SK-N-SH (cell line): ENCODE data around the gene RELCH.

Experiments used
- POLR2AphosphoS5 ChIP-seq: IDR thresholded peaks from 2 replicates; pipeline ENCODE4 v1.6.1; 2012; ENCODE audit warnings: low read depth, low read length
- RCOR1 ChIP-seq: fragments of 150-350 bp; IDR thresholded peaks from 2 replicates; pipeline ENCODE4 v1.6.1; 2017; ENCODE audit warnings: antibody characterized with exemption, low read length
- RXRA ChIP-seq: IDR thresholded peaks from 2 replicates; pipeline ENCODE4 v1.4.0; 2012; ENCODE audit warnings: low read depth, mild to moderate bottlenecking, borderline replicate concordance
- SIN3A ChIP-seq: IDR thresholded peaks from 2 replicates; pipeline ENCODE4 v1.6.1; 2012; ENCODE audit warnings: low read depth, mild to moderate bottlenecking, low read length, moderate library complexity, borderline replicate concordance
- USF1 ChIP-seq: IDR thresholded peaks from 2 replicates; pipeline ENCODE4 v1.4.0; 2012; ENCODE audit warnings: low read depth, borderline replicate concordance

GRCh38 chr18:62239475-62239874 is 52.4 kb downstream of the RELCH start:
- no peak for TF ChIP-seq RCOR1
- no peak for TF ChIP-seq POLR2AphosphoS5
- TF ChIP-seq RXRA, result no peak
- no peak for TF ChIP-seq SIN3A
- no peak for TF ChIP-seq USF1
